ENCODE data around the gene FASTK. TPM values are rescaled to one million over a fixed set of nuclear protein-coding genes. Genes with fewer than 3 reads are reported as not detected.

FASTK gene
- total and polyA plus RNA-seq, 2 of the 4 experiments (the other 2 are of a cell fraction), result 53.8 to 115 TPM

- WGBS, 2 experiments (ENCODE audit: extremely low coverage in 2 of 2, insufficient read length in 1 of 2), result 100% methylated on average over 1 of the region's 3 CpGs; no CpG with 5 or more reads in 1 of the 2 experiments
- no peak overlapping the region for H2AFZ ChIP-seq (replicated peaks; ENCODE audit: low read length, poor library complexity)
- in situ Hi-C loops (cut with MboI; ENCODE audit: low sequenced_read_pairs) (loop anchor here (10.0 to 25.0 kb wide), 2 partner anchors 198 to 316 kb away; no protein-coding TSS in a partner anchor), intact Hi-C loops (cut with micrococcal nuclease) (no loop called here), dilution Hi-C loops (cut with HindIII; ENCODE audit: low sequenced_read_pairs, unreplicated experiment) (no loop called here)
- peaks cover 6% of the 10 kb centered on the region for H3K36me3 ChIP-seq (ENCODE audit: control insufficient read depth, insufficient read depth, low read length)
- no TSS peak for BruUV-seq (replicated peaks)
- H3K9me1 ChIP-seq (ENCODE audit: insufficient read depth, low read length), result peaks cover 4% of the 10 kb centered on the region; the same call in 1 of the 2 replicates
- peaks cover 8% of the 10 kb centered on the region for H3K4me1 ChIP-seq (ENCODE audit: control insufficient read depth, insufficient read depth, low read length)
- no peak overlapping the region for H4K91ac ChIP-seq (ENCODE audit: insufficient read depth, low read depth, low read length)
- H3K56ac ChIP-seq (ENCODE audit: extremely low read depth, insufficient read depth, low read length), result no peak overlapping the region
- ATAC-seq (ENCODE audit: low read depth) (no peak), DNase-seq (no peak)
- no peak overlapping the region for H4K5ac ChIP-seq (ENCODE audit: low read depth, low read length)
- H3K18ac ChIP-seq (ENCODE audit: low read depth, low read length), result no peak overlapping the region
- H2BK15ac ChIP-seq (ENCODE audit: low read depth, low read length), result no peak overlapping the region
- no peak overlapping the region for H3K23ac ChIP-seq (ENCODE audit: low read depth, low read length)
- peaks cover 82% of the 10 kb centered on the region for H4K20me1 ChIP-seq (ENCODE audit: insufficient read depth, low read length)
- no peaks in the 10 kb centered on the region for H3K27me3 ChIP-seq (ENCODE audit: control insufficient read depth, insufficient read depth, low read length)
- H3K4ac ChIP-seq (ENCODE audit: low read depth, low read length), result no peak overlapping the region
- H3K27ac ChIP-seq (ENCODE audit: insufficient read depth, low read length), result no peak overlapping the region
- no peak for TF ChIP-seq NFE2L2 (IDR thresholded peaks at IDR 0.05; ENCODE audit: low read depth, low read length)
- TF ChIP-seq RCOR1 (IDR thresholded peaks at IDR 0.05; ENCODE audit: insufficient replicate concordance, low read length), result no peak
- H3K14ac ChIP-seq (replicated peaks; ENCODE audit: low read depth, low read length), result no peak overlapping the region
- H4K8ac ChIP-seq (ENCODE audit: low read depth in 2 of 2, low read length in 2 of 2), result no peak overlapping the region
- H3K79me1 ChIP-seq (ENCODE audit: low read depth in 1 of 2, low read length in 2 of 2), result peaks cover 28 to 90% of the 10 kb centered on the region in 2 experiments
- ChIA-PET CTCF (interaction anchor here (1.0 kb wide), 1 partner anchor 12 kb away, joined by 4 read pairs; no protein-coding TSS in a partner anchor), POLR2A (ENCODE audit: unreplicated experiment) (no interaction called here)
- no peak overlapping the region for H2AK9ac ChIP-seq (replicated peaks; ENCODE audit: low read depth, low read length, poor library complexity)
- no peak overlapping the region for H2BK20ac ChIP-seq (ENCODE audit: low read depth, low read length)
- no peak overlapping the region for H3K4me3 ChIP-seq (ENCODE audit: insufficient read depth, low read depth, low read length)
- no peaks in the 10 kb centered on the region for H3K9me3 ChIP-seq (ENCODE audit: control insufficient read depth, insufficient read depth, low read length)
- no peak overlapping the region for H2AK5ac ChIP-seq (ENCODE audit: low read depth, low read length)
- H2BK120ac ChIP-seq (ENCODE audit: low read depth, low read length), result no peak overlapping the region
- H3K9ac ChIP-seq (ENCODE audit: low read depth, low read length), result no peak overlapping the region
- H3K4me2 ChIP-seq (ENCODE audit: low read depth, low read length), result no peak overlapping the region
- H2BK5ac ChIP-seq (ENCODE audit: low read depth, low read length, poor library complexity, severe bottlenecking), result no peak overlapping the region
Observed at GRCh38 chr7:151102991-151103390, 22.4 kb upstream of the FASTK start.
